NCI-H748 (cell line): Measurements from ENCODE around the gene UGT1A7.
A peak's percentile ranks its signal among the peaks of the same experiment; 100 is the strongest.

Experiments used
- DNase-seq: peaks from one replicate; lab custom pipeline; 2025; ENCODE audit not compliant: unreplicated experiment; lab: John Stamatoyannopoulos, UW

The UGT1A7 gene

DNA sequence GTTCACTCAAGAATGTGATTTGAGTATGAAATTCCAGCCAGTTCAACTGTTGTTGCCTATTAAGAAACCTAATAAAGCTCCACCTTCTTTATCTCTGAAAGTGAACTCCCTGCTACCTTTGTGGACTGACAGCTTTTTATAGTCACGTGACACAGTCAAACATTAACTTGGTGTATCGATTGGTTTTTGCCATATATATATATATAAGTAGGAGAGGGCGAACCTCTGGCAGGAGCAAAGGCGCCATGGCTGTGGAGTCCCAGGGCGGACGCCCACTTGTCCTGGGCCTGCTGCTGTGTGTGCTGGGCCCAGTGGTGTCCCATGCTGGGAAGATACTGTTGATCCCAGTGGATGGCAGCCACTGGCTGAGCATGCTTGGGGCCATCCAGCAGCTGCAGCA lies 78.3 kb downstream of the UGT1A7 start, which contains the start of gene UGT1A1:
Gene UGT1A1, plus strand, starts transcription at position 228 of the 400 bp plus-strand sequence. Its CDS starts 18 bp downstream, at position 246.
- DNase-seq: no peak

GRCh38 chr2:233761040-233761769 lies 79.5 kb downstream of the UGT1A7 start:
- no peak for DNase-seq

DNA sequence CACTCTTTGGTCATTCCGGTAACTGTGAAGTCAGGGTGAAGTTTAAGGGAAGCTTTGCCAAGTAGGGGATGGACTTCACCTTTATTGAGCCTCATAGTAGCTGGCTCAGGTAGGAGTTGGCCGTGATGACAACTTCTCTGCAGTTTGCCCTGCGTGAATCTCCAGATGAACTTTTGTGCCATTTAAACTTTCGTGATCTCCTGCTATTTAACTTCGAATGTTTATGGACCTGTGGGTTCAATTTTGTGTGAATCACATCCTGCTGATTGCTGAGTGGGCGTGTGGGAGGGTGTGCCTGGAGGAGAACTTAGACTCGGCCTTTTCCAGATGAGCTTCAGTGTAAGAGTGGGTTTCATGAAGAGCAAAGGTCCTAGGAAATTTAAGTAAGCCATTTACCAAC lies 82.6 kb downstream of the UGT1A7 start:
- DNase-seq: no peak

DNA sequence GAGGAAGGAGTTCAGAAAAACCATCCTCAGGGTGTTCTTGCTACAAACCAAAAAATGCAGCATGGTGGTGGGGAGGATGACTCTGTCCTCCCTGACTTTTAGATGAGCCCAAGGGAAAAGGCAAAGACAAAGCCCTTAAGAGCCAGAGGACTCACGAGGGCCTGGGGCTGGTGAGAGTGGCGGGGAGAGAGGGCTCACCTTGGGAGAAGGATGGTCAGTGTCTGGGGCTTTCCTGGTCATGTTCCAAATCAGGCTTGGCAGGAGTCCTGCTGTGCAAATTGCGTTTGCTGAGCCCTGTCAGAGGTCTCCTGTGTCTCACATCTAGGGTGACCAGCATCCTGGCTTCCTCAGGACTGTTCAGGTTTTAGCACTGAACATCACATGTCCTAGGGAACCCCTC lies 83.1 kb downstream of the UGT1A7 start:
- DNase-seq: no peak

- peak; percentile 19 for DNase-seq
These were observed 84.7 kb downstream of the UGT1A7 start for GRCh38 chr2:233766416-233766815.

DNA sequence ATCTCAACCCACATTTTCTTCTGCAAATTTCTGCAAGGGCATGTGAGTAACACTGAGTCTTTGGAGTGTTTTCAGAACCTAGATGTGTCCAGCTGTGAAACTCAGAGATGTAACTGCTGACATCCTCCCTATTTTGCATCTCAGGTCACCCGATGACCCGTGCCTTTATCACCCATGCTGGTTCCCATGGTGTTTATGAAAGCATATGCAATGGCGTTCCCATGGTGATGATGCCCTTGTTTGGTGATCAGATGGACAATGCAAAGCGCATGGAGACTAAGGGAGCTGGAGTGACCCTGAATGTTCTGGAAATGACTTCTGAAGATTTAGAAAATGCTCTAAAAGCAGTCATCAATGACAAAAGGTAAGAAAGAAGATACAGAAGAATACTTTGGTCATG lies 86.4 kb downstream of the UGT1A7 start:
- DNase-seq: peak; percentile 77

- no peak for DNase-seq
These were observed 87.6 kb downstream of the UGT1A7 start for GRCh38 chr2:233769260-233769659.

DNA sequence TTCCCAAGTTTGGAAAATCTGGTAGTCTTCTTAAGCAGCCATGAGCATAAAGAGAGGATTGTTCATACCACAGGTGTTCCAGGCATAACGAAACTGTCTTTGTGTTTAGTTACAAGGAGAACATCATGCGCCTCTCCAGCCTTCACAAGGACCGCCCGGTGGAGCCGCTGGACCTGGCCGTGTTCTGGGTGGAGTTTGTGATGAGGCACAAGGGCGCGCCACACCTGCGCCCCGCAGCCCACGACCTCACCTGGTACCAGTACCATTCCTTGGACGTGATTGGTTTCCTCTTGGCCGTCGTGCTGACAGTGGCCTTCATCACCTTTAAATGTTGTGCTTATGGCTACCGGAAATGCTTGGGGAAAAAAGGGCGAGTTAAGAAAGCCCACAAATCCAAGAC lies 90.5 kb downstream of the UGT1A7 start:
- DNase-seq: no peak

DNA sequence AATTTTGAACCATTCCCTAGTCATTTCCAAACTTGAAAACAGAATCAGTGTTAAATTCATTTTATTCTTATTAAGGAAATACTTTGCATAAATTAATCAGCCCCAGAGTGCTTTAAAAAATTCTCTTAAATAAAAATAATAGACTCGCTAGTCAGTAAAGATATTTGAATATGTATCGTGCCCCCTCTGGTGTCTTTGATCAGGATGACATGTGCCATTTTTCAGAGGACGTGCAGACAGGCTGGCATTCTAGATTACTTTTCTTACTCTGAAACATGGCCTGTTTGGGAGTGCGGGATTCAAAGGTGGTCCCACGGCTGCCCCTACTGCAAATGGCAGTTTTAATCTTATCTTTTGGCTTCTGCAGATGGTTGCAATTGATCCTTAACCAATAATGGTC lies 90.9 kb downstream of the UGT1A7 start:
- DNase-seq: no peak

DNA sequence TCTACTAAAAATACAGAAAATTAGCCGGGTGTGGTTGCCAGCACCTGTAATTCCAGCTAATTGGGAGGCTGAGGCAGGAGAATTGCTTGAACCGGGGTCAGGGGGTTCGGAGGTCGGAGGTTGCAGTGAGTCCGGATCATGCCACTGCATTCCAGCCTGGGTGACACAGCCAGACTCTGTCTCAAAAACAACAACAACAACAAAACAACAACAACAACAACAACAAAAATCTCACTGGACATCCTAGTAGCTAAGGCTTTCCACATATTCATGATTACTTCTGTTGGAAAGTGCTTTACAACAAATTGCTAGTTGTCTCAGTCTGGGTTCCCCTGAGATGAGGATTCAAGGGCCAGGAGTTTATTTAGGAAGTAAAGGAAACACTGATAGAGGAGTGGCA lies 92.2 kb downstream of the UGT1A7 start:
- DNase-seq: no peak

DNA sequence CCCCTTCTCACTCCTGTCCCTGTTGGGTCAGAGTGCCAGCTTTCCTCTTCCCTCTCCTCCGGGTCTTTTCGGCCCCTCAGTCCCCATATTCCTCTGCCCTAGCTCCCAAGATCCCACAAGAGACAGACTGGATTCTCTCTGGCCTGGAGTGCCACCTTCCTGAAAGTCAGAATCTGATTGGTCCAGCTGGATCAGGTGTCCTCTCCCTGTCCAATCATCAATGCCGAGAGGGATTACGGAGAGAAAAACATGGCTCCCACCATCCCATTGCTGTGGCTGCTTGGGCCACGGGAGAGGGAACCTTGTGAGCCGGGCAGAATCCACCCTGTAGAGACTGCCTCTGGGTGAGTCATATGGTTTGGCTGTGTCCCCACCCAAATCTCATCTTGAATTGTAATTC lies 93.7 kb downstream of the UGT1A7 start:
- DNase-seq: no peak

- DNase-seq: no peak
These were observed 96.3 kb downstream of the UGT1A7 start, which contains the start of gene MROH2A for GRCh38 chr2:233778030-233778429. Gene MROH2A, plus strand, starts transcription at chr2:233778330. Its CDS starts 1,029 bp downstream, at chr2:233779359.

GRCh38 chr2:233779722-233780121 lies 98.0 kb downstream of the UGT1A7 start:
- no peak for DNase-seq

GRCh38 chr2:233780771-233781170 lies 99.1 kb downstream of the UGT1A7 start:
- no peak for DNase-seq

DNA sequence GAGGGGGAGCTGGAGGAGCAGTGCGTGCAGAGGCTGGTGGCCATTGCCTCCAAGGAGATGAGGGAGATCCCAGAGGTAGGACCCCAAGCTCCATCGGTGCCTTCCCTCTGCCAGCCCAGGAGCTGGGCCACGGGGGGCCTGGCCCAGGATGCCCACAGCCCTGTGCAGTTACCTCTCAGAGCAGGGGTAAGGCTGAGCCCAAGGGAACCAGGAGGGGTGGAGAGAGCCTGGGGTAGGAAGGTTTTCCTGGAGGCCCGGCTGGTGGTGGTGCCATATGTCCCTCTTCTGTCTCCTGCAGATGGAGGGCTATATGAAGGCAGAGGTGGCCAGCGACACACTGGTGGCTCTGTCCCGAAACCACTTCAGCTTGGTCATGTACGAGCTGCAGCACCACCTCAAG lies 107.9 kb downstream of the UGT1A7 start:
- no peak for DNase-seq

GRCh38 chr2:233791151-233791882 lies 109.6 kb downstream of the UGT1A7 start:
- DNase-seq: no peak

DNA sequence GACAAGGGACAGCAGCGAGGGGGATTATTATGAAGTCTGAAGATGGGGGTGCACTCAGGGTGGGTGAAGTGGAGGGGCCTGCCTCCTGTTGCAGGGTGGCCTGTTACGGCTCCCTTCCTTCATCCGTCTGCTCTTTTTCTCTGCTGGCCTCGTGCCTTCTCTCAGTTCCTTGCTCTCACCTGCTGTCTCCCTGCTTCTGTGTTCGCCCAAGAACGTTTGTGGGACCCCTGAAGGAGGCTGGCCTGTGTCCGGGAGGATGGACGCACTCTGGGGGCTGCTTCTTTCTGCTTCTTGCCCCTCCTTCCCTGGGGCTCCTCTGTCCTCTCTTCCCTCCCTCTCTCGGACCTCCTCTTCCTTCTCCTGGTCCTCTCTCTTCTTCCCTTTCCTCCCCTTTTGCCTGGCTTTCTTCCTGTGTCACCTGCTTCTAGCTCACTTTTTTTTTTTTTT lies 110.2 kb downstream of the UGT1A7 start:
- no peak for DNase-seq

- no peak for DNase-seq
These were observed 111.0 kb downstream of the UGT1A7 start for GRCh38 chr2:233792720-233793119.

GRCh38 chr2:233793465-233794127 lies 111.9 kb downstream of the UGT1A7 start:
- peak; percentile 55 for DNase-seq

DNA sequence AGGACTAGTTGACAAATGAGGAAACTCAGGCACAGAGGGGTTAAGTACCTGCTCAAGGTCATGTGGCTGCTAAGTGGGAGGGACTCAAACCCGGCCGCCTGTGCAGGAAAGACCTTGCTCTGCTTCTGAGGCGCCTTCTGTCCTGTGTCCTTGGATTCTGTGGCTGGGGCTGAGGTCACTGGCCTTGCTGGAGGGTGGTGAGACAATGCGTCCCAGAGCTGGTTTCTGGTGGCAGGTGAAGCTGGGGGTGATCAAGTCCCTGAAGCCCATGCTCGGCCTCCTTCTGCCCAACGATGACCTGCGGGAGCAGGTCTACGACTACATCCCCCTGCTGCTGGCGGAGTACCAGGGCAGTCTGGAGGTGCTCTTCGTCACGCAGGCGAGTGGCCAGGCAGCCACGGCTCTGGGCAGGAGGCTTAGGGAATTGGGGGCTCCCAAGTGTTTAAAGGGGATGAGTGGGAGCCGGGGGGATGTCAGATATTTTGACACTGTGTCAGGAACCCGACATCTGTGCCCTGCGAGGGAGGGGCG lies 112.5 kb downstream of the UGT1A7 start:
- DNase-seq: no peak

GRCh38 chr2:233795735-233796171 lies 114.1 kb downstream of the UGT1A7 start:
- no peak for DNase-seq
